Mesothelial cell of epicardium (in vitro differentiated cells): ENCODE measurements around the gene OLIG2. TPM values are rescaled to one million over a fixed set of nuclear protein-coding genes. Genes with fewer than 3 reads are reported as not detected.

ENCODE experiments used
- DNase-seq, 2 experiments: peaks; one replicate each; pipeline ENCODE4 v3.0.0; 2021; ENCODE audit warnings: low spot score in 2 of 2; ENCODE audit not compliant: unreplicated experiment in 2 of 2
- H3K27ac Mint-ChIP-seq: 2 replicates; pipeline ENCODE4 v1.8.0; 2021; ENCODE audit warnings: mixed read lengths
- H3K27me3 Mint-ChIP-seq: 2 replicates; pipeline ENCODE4 v1.8.0; 2021; ENCODE audit warnings: low read depth, mixed read lengths
- H3K36me3 Mint-ChIP-seq: 2 replicates; pipeline ENCODE4 v1.8.0; 2021; ENCODE audit warnings: mixed read lengths
- H3K4me1 Mint-ChIP-seq: 2 replicates; pipeline ENCODE4 v1.8.0; 2021; ENCODE audit warnings: mixed read lengths
- H3K4me3 Mint-ChIP-seq: 2 replicates; pipeline ENCODE4 v1.8.0; 2021; ENCODE audit warnings: mild to moderate bottlenecking, moderate library complexity, mixed read lengths
- H3K9me3 Mint-ChIP-seq: 2 replicates; pipeline ENCODE4 v1.8.0; 2021; ENCODE audit warnings: mixed read lengths
- CTCF ChIP-seq: fragments of 200-600 bp; sonication (generic); IDR thresholded peaks from one replicate; pipeline ENCODE4 v1.5.0; 2021; ENCODE audit warnings: antibody characterized with exemption; ENCODE audit not compliant: unreplicated experiment
- total RNA-seq: library from RNA; stranded (reverse); gene quantifications from 3 replicates; pipeline ENCODE4 v1.2.1, GENCODE V29; 2021

Gene OLIG2
- total RNA-seq, 1 donor from 2014 or later: 0.38 TPM

- peaks cover 69% of the 10 kb centered on the region for H3K27me3 Mint-ChIP-seq
- no peak overlapping the region for H3K27ac Mint-ChIP-seq
- no peaks in the 10 kb centered on the region for H3K9me3 Mint-ChIP-seq
- no peaks in the 10 kb centered on the region for H3K36me3 Mint-ChIP-seq
- DNase-seq: no peak
- TF ChIP-seq CTCF: no peak
- H3K4me3 Mint-ChIP-seq: no peak overlapping the region
- H3K4me1 Mint-ChIP-seq: peaks cover 30% of the 10 kb centered on the region
Measured at GRCh38 chr21:33076600-33077329, 51.0 kb downstream of the OLIG2 start.

Other genes with a start within 250 kb of the OLIG2 start
- gene OLIG1, start 44.2 kb downstream of the OLIG2 start, total RNA-seq: not detected in 3 replicates
- gene IFNAR2, start 204.0 kb downstream of the OLIG2 start, total RNA-seq: 19.4 to 20.7 TPM (median 20.3 TPM) in 3 replicates
- gene IL10RB, start 240.4 kb downstream of the OLIG2 start, total RNA-seq: 17.2 to 19.2 TPM (median 19.1 TPM) in 3 replicates